EL (cell line): ENCODE measurements around the gene CDH23.

Source experiments
- DNase-seq: peaks from one replicate; pipeline ENCODE4 v3.0.0-alpha.2; 2016

CDH23 gene

DNA sequence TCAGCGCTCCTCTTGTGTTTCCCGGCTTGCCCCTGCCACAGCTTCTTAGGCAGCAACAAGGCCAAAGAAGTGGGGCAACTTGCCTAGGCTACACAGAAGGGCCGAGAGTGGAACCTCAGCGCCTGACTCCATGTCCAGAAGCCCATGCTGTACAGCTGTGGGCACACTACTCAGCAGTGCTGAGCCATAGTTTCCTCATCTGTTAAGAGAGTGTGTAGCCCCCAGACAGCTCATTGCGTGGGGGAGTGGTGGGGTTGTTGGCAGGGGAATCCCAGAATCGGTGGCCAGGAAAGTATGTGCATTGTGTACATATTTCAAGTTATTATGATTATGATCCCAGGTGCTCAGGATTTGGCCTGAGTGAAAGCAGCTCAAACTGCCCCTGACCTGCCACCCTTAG is 96.2 kb downstream of the CDH23 start:
- DNase-seq, result no peak

DNA sequence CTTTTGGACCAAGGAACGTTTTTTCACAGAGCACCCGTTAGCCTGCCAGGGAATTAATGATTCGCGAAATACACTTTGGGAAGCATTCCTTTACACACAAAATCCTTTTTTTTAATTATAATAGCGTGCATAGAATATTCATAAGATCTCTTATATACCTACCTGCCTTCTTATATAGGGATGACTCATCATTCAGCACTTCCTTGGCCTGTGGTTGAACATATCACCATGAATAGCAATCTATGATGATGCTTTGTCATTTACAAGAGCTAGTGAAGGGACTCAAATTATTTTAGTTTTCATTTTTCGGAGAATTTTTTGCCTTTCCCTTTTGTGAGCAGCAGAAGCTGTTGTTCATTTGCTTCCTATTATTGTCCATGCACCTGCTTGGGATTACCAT is 97.0 kb downstream of the CDH23 start:
- no peak for DNase-seq

DNA sequence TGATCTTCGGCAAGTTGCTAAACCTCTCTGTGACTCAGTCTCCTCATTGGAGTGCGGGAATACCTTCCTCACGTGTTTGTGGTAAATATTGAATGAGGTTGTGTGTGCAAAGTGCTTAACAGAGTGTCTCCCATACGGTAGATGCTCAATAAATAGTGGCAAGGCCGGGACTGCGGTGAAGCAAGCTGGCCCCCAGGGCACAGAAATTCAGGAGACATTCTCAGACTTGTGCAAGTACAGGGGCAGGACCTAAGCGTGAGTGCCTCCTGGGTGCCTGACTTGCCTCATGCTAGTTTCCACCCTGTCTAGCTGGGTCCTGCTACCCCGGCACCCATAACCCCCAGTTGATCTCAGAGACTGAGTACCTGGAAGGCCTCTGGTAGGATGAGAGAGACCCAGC is 97.8 kb downstream of the CDH23 start:
- no peak for DNase-seq

DNA sequence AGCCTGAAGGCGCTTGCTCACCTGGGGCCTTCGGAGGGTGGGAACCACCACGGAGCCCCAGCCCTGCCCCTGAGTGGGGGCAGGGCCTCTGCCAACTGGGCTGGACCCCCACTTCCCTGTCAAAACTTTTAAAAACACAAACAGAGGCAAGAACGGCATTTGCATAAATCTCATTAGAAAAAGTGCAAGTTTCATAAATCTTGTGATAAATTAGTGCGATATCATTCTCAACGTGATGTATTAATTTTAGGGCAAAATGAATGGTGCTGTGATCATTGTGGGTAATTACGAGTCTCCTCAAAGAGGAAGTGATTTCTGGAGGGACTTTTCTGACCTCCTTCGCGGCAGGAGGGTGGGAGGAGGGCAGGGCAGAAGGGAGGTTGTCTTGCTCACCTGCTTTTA is 98.3 kb downstream of the CDH23 start:
- DNase-seq, result no peak

DNA sequence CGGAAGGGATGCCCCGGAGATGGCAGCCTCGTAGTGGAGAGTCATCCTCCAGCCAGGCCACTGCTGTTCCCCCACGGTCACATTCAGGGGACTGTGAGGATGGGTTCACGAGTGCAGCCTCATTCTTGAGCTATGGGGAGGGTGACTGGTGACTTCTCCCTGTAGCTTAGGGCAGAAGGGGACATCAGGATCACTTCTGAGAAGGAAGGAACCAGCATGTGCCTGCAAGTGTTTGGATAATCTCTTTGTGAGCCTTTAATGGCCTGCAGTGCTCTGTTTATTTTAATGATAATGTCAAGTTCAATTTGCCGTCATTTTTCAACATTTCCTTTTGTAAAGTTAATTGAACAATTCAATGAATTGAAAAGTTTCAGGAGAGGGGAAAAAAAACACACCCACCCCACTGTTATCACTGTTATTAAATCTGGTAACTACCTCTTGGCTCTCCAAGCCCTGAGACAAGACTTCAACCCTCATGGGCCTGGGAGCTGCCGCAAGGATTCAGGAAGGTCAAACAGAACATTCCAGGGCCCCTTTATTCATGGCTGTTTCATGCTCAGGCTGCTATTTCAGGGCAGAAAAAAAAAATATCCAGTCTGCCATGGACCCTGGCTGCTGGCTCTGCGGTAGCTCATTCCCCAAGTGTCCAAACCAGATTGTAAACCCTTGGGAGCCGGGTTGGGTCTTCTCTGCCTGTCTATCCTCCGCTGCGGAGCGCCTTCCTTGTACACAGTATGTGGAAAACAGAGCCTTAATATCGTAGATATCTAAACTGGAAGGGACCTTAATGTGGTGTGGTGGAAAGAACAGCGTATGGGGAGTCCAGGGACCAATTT is 100.4 kb downstream of the CDH23 start:
- no peak for DNase-seq

DNA sequence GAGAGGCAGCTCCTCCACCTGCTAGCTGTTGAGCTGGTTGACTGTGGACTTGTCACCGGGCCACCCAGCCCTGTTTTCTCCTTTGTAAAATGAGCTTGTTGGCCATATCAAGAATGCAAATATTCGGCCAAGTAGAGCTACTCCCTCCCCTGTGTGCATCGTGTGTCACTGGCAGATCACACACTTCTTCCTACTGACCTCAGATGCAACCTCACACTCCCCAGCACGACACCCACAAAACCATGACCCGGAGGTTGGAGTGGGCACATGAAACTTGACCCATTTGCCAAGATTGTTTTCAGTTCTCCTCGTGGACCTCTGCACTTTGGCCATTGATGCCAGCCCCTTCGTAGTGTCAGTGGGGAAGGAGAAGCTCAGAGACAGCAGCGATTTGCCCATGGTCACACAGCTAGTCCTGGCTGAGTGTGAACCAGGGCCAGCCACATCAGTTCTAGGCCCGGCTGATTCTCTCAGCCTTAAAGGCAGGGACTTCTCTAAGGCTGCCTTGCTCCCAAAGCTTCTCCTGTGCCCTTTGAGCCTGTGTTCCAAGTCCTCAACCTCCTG is 101.1 kb downstream of the CDH23 start:
- no peak for DNase-seq

DNA sequence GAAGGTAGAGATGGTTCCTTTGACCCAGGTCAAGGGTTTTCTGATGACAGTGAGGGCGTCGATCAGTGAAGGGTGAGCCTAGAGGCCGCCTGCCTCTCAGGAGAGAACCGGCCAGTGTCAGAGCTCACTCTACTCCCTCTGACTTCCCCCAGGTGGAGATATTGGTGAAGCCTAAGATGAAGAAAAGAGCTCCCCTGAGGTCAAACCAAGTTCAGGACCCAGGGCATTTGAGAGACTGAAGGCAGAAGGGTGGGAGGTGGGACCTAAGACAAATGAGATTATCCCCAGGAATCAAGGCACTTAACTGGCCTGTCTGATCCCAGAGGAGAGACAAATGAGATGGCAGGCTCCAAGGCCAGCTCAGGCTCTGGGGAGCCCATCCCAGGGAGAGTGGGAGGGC is 104.7 kb downstream of the CDH23 start:
- DNase-seq, result no peak

DNA sequence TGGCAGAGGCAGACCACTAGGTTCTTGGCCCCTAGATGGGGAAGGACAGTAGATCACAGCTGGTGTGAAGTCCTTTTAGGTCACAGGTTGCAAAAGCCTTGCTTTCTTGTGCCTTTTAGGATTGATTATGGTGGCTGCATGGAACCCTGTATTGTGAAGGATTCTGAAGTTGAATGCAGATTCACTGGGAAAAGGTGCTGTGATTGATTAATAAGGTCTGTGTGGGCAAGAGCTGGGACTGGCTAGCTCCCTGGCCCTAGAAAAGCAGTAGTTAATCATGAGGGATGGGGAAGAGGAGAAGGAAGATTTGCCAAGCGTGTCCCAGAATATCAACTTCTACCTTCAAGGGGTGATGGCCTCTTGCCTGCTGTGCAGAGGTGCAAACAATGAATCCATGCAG is 105.5 kb downstream of the CDH23 start:
- no peak for DNase-seq

DNA sequence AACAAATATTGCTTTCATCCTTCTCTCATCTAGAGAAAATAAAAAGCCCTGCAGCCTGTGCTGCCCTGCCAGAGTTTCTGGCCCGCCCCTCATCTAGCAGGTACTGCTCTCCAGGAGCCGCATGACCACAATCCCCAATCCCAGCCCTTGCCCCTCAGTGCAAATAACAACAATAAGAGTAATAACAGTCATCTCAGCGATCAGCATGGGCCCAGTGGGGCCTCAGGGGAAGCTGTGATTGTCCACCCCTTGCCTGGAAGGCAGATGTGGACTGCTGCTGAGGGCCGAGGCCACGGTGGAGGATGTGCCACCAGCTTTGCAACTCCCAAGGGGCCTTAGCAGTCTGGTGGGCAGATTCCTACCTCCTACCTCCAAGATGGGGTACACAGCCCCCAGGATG is 106.1 kb downstream of the CDH23 start:
- no peak for DNase-seq

DNA sequence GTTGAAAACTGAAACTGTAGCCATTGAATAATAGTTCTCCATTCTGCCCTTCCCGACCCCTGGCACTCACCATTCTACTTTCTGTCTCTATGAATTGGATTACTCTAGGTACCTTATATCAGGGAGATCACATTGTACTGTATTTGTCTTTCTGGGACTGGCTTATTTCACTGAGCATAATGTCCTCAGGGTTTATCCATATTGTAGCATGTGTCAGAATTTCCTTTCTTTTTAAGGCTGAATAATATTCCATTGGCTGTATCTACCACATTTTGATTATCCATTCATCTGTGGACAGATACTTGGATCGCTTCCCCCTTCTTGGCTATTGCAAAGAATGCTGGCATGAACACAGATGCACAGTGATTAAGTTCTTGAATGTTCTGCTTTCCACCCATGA is 107.4 kb downstream of the CDH23 start:
- DNase-seq, result no peak

DNA sequence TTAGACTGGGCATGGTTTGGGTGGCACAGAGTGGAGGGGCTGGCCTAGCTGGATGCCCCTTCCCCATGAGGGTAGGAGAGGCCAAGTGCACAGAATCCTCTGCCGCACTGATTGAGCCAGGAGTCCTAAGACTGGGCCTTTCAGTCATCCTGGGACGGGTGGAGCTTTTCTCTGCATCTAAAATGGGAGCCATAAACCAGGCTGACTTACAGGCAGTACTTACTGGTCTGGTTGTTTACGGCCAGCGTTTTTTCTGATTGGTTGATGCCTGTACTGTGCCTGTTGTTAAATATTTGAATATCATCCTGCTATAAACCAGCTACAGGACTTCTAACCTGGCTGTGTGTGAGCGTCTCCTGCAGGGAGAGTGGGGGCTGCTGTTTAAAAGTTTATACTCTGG is 107.8 kb downstream of the CDH23 start:
- DNase-seq, result no peak

DNA sequence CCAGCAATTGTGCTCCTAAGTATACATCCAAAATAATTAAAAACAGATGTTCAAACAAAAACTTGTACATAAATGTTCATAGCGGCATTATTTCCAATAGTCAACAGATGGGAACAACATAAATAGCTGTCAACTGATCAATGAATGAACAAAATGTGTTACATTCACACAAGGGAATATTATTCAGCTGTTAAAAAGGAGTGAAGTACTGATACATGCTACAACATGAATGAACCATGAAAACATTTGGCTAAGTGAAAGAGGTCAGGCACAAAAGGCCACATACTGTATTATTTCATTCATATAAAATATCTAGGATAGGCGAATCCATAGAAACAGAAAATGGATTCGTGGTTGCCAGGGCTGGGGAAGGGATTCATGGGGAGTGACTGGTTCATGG is 109.1 kb downstream of the CDH23 start:
- DNase-seq, result no peak

DNA sequence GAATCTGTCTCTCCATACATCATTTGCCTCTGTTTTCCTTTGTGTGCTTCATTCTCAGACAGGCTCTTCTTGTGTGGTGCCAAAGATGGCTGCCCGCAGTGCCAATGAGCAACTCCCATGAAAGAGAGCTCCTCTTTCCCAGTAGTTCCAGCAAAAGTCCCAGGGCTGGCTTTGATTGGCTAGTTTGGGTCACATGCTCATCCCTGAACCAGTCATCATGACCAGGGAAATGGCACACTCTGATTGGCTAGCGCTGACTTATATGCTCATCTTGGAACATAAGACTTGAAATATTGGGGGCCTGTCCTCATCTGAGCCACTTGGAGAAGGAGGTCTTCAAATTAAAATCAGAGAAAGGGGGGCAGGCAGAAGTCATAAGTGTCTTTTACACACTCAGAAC is 112.7 kb downstream of the CDH23 start:
- DNase-seq, result no peak

DNA sequence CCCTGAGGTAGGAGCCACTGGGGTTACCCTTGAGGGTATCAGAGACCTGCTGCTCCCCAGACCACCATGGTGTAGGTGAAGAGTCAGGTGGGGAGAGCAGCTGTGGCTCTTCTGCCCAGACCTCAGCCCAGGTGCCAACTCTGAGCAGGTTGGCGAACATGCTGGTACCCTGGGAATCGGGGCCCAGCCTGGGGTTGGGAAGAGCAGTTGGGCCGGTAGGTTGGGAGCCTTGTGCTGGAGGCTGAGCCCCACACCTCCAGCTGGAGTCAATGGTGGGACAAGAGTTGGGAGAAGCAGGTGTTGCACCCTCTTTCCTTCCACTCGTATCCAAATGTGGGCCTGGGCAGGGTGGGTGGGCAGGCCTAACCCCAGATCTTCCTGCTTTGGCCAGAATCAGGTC is 114.5 kb downstream of the CDH23 start:
- no peak for DNase-seq

DNA sequence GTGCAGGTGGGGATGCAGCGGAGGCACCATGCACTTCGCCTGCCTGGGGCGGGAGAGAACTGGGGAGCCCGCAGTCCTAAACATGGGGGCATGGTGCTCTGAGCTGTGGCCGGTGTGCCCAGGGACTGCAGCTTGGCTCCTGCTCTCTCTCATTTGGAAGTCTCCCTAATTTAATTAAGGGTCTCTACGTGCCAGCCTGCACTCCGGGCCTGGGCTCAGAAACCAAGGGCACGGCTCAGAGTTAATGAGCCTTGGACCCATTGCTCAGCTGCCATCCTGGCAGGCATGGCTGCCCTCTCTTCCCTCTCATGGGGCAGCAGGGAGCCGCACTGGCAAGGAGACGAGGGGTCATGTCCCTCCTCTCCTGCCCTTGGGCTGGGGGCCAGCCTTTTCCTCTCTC is 115.6 kb downstream of the CDH23 start:
- no peak for DNase-seq

DNA sequence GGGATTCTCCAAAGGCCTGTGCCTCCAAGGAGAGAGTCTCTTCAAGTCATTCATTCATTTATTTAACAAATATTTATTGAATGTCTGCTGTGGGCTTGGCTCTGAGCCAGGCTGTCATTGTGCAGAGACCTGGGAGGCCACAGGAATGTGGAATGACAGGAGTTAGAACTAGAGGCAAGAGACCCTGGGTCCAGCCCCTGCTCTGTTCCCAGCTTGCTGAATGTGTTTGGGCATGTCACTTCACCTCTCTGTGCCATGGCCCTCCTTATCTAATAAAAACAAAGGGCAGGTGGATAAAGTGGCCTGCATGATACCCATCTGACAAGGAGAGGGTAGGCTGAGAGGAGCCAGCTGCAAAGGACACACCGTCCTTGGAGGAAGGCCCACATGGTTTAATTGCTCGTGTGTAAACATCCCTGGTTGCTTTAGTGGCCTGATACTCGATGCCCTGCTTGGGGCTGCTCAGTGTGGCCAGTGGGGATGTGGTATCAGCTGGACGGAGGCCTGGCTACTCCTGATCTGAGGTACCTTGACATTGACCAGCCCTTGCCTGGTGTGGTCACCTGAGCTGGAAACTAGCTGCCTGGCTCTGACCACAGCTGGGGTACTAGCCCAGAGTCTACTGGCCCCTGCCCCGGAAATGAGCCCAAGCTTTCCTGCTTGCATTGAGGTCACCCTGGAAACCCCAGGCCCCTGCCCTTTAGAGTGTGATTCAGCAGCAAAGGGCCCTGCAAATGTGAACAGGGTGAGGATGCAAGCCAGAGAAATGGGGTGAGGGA is 116.2 kb downstream of the CDH23 start:
- DNase-seq, result peak; percentile 7

DNA sequence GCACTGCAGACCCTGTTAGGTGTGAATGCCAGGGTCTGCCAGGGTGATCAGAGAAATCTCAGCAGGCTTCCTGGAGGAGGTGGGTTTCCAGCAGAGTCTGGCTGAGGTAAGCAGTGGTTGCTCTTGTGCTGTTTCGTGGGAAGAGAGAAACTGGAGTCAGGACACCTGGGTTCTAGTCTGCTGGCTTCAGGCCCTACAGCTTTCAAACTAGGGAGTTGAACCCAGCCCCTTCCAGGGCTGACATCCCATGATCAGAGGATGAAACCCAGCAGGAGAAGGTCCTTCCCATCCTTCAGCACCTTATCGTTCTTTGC is 116.8 kb downstream of the CDH23 start:
- DNase-seq, result no peak

DNA sequence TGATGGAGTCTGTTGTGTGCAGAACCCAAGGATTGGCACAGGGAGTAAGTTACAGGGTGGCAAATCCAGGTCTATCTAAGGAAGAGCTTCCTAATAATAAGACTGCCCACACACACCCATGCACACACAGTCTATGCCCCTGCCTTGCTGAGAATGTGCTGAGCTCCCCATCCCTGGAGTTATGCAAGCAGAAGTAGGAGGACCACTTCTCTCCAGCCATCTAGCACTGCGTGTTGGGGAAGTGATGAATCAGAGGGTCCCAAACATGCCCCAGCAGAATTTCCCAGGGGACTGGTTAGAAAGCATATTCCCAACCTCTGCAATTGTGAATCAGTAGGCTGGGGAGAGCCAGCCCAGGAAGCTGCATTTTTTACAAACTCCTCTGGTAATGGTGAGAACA is 117.2 kb downstream of the CDH23 start:
- DNase-seq, result no peak

DNA sequence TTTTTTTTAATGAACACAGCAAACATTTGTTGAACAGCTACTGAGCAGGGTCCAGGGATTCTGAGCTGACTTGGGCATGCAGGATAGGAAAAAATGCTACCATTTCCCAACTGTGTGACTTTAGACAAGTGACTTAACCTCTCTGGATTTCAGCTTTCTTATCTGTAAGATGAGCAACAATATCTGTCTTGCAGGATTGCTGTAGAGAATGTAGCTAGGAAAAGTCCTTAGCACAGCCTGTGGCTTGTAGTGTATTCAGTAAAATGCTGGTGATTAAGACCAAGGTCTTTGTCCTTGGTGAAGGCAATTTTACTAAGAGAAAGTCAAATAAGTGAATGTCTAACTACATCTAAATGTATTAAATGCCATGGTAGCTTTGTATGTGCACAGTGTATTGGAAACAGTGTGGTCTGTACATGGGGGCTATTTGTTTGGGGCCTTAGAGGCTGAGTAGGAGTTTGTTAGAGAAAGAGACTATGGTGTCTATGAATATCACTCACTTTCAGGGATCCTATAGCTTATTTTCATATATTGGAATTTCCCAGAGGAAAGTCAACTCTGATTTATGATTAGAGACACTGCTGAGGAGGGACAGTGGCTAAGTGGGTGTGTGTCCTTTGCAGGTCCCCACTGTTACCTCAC is 118.9 kb downstream of the CDH23 start:
- DNase-seq, result no peak

DNA sequence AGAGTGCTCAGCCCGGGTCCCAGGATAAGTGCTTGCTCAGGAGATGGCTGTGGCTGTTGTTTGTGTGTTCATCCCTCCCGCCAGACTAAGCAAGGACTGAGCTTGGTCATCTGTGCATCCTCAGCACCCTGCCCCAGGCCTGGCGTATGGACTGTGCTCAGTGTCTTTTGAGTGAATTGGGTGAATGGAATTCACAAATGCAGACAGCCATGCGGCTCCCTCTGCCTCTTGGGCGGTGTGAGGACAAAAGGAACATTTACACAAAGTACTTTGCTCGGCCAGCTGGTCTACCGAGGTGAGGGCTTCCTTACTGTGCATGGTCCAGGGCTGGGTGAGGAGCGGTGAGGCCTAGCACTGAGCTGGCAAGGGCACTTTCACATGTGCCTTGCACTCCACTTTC is 120.2 kb downstream of the CDH23 start:
- no peak for DNase-seq

DNA sequence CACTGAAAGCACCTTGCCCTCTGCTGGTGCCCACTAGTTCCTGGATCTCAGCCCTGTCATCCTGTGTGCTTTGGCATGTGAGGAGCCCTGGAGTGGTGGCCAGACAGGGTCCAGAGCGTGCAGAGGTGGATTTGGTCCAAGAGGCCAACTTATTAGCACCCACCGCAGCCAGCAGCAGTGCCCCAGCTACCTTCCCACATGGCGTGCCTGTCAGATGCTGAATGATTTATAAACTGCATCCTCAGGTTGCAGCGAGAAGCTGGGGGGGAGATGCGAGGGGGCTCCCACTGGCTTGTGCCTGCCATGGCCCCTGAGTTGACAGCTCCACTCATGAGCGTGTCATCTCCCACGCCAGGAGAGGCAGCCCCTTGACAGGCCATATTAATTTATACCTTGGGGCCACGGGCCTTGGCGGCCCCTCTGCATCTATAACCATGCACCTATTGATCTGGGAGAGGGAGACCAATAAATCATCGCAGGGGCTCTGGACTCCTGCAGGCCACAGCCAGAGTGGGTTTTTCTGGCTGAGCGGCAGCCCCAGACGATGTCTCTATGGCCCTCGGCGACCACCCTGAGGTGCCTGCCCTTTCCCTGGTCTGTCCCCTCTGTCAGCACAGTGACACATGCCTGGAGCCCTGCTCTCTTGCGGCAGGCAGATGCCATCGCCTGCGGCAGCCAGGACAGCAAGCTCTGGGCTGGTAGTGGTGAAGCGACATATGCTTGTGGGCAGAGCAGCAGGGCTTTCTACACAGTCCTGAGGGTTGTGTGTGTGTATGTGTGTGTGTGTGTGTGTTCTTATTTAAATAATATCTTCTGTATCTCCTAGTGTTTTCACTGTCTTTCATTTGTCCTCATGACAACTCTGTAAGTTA is 120.8 kb downstream of the CDH23 start:
- no peak for DNase-seq

DNA sequence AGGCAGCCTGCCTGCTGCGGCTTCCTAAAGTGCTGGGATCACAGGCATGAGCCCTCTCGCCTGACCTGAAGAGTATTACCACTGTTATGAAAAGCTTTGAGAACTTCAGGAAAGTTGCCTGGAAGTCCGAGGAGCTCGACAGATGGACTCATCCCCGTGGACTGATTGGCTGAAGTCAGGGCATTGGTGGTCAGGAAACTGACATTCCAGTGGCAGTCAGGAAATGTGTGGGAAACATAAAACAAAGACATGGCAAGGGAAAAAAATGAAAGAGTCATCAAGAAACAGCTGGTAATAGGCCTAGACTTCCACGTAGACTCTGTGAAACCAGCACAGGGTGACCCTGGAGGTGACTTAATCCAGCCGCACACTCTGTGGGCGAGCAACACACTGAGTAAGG is 123.3 kb downstream of the CDH23 start:
- peak; percentile 14 for DNase-seq
